NCI-H2029 treated with DMSO at 0.1 percent for 48 hours (cell line): ENCODE measurements around the gene DES.

Experiments
- DNase-seq: peaks from one replicate; lab custom pipeline; 2025; lab: John Stamatoyannopoulos, UW

Gene DES

DNA sequence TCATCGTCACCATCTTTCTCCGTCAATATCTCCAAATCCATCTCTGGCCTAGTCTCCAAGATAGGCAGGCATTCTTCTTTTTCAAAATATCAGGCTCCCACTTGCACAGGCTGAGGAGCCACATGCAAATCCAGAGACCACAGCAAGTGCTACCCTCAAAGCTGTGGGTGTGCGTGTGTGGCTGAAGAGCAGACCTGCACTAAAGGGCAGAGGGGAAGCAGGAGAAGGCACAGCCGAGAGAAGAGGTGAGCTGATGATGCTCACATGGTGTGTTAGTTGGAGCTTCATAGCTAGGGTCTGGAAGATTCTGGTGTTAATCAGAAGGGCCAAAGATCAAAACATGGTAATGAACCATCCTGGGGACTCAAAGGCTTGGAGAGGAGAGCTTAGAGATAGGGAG lies 20.3 kb downstream of the DES start:
- no peak for DNase-seq

DNA sequence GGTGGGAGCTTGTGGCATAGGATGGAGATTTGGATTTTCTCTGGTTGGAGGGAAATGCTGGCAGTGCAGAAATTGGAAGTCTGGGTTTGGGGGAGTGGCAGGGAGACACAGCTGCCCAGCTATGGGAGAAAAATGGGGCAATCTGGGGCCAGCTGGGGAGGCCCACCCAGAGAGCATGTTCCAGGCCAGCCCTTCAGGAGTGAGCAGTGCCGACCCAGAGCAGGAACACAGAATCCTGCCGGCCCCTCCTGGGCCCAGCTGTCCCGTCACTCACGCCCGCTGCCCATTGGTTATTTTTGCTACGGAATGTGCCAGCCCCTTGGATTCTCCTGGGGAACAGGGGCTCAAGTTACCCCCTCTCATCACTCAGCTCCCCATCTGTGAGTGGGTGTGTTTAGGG lies 21.3 kb downstream of the DES start:
- DNase-seq = no peak

DNA sequence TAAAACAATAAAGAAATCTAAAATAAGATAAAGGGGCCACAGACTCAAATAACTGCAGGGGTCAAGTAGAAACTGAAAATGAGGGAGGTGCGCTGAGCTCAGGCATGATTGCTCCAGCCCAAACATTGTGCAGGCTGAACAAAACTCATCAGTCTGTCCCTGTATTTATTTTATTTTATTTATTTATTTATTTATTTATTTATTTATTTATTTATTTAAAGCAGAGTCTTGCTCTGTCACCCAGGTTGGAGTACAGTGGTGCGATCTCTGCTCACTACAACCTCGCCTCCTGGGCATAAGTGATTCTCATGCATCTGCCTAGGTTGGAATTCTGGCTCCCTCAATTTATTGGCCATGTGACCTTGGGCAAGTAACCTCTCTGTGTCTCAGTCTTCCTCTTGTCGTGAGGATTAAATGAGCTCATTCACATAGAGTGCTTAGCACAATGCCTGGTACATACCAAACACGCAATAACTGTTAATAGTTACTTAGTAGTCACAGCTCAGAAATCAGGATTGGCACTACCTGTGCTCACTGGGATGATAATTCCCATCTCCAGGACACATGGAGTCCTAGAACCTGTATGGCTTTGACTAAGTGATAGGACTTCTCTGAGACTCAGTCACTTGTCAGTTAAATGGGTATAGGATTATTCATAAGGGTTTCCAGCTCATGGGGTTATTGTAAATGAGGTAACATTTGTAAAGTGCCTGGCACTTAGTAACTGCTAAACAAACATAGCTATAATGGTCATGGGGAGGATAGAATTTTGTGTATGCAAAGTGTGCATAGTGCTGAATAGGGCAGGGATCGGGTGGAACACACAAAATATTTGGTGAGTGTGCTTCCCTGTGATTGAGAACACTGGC lies 22.4 kb downstream of the DES start:
- DNase-seq = no peak

DNA sequence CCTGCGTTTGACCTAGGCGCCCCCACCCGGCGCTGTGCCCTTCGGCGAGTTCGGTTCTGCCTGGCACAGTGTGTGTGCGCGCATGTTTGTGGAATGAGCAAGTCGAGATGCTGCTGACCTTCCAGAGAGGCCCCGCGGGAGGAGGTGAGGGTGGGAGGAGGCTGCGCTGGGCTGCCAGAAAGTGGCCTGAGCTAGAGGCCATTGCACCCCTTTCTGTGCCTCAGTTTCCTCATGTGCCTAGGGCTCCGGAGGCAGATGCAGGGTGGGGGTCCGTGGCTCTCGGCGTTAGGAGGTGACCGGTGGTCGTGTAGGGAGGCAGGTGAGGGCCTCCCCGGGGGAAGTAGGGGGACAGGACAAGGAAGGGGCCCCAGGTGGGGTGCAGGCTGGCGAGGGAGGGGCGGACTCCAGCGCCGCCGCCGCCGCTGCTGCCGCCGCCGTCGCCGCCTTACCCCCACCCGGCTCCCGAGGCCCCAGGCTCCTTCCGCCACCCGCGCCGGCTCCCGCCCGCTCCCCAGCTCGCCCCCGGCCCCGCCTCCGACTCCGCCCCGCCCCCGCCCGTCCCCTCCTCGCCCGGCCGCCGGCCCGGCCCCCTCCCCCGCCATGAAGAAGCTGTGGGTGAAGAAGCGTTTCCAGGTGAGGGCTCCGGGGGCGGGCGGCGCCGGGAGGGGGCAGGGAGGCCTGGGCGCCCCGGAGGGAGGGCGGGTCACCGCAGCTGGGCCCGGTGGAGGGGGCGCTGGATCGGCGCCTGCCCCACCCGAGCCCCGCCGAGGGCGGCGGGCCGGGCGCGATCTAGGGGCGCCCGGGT lies 23.5 kb downstream of the DES start:
- DNase-seq = no peak

DNA sequence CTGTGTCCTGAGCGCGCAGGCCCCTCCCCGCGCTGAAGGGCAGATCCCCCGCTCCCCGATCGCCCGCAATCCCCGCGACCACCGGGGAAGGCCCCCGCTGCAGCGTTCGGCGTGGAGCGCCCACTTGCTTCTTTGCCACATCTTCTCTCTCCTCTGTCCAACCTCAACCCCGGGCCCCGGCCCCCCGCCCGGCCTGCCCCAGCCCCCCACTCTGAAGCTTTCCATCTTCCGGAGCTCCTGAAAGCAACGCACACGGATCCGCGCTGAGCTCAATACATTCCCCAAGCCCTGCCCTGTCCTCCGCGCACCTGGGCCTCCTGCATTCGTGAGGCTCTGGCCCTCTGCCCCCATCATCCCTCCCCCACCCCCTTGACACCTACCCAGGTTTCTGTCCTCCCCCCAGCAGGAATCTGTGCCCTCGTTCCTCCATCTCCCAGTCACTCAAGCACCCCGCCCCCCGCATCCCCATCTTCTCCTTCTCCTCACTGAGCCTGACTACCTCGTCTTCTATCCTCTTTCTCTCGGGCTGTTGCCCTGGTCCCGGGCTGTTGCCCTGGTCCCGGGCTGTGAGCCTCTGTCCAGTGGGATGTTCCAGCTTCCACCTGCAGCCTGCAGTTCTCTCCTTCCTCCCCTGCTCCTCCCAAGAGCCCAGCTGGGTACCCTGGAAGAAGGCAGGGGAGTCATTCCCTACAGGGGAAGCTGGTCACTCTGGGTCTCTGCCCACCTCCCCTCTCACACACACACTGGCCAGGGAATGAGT lies 24.3 kb downstream of the DES start:
- no peak for DNase-seq

DNA sequence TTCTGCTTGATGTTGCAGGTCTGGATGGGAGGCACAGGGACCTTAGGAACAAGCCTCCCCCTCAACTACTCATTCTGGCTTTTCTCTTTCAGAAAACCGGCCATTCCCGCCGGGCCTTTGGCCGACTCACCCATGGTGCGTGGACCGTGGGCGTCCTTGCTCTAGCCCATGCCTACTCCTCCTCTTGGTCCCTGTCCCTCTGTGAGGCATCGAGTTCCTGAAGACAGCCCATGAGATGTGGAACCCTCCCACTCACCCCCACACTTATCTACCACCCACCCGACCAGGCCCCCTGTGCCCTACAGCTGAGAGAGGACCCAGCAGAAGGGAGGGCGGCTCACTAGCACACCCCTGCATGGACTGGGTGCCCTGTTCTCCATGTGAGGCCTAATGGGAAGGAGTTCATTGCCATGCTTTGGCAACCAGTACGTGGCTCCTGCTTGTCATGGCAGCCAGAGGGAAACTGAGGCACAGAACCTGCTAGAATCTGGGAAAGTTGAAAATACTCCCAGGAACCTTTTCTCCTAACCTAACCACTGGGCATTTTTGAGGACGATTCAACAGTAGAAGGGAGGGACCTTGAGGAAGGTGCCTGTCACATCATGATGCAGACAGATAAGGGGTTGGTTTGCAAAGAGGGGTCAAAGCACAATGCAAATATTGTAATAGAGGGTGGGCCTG lies 25.0 kb downstream of the DES start:
- no peak for DNase-seq

DNA sequence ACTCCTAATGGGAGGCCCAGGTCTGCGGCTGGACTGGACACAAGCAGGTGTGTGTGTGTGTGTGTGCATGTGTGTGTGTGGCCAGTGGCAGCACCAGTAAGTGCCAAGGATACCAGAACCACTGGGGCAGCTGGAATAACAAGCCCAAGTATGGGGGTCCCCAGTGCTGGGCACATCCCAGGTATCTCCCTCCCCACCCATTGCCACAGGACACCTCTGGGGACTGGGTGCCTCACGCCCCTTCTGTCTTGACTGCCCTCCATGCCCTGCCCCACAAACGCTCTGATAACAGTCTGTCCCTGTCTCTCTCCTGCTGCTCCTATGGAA lies 25.5 kb downstream of the DES start:
- DNase-seq = no peak

DNA sequence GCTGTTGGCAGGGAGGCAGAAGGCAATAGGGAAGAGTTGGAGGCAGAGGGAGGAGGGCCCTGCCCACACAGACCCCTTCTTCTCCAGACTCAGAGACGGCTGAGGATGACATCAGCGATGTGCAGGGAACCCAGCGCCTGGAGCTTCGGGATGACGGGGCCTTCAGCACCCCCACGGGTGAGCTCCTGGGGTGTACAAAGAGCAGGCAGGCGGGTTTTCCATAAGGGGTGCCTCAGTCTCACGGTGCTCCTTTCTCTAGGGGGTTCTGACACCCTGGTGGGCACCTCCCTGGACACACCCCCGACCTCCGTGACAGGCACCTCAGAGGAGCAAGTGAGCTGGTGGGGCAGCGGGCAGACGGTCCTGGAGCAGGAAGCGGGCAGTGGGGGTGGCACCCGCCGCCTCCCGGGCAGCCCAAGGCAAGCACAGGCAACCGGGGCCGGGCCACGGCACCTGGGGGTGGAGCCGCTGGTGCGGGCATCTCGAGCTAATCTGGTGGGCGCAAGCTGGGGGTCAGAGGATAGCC lies 26.5 kb downstream of the DES start:
- DNase-seq = no peak

DNA sequence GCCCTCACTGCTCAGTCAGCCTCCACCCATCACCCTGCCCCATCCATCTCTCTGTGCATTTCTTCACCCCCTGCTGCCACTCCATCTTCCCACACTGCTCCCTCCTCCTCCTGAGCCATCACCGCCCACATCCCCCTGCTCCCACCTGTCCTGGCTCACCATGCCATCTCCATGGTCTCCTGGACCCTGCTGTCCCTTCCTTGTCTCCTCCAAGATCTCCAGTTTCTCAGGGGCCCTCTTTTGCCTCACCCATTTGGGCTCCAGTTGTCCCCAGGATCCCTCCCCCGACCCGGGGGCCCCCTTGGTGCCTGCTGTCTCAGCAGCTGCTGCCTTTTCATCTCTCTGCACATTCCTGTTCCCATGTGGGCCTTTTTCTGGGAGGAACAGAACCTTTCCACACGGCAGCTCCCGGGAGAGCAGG lies 27.1 kb downstream of the DES start:
- no peak for DNase-seq

DNA sequence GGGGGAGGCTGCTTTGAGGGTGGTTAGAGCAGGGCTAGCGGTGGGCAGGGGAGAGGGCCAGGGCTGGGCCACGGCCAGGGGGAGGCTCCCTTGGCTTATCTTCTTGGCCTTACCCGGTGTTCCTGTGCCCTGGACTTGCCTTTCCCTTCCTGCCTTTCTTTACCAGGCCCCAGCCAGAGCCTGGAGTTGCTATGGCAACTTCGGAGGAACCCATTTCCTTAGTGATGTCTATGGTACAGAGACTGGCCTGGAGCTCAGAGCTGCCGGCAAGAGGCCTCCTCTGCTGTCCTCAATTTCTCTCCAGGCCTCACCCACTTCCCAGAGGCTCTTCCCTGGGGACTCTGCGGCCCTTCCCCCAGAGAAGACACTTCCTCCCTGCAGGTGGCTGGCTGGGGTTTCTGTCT lies 27.9 kb downstream of the DES start:
- no peak for DNase-seq

DNA sequence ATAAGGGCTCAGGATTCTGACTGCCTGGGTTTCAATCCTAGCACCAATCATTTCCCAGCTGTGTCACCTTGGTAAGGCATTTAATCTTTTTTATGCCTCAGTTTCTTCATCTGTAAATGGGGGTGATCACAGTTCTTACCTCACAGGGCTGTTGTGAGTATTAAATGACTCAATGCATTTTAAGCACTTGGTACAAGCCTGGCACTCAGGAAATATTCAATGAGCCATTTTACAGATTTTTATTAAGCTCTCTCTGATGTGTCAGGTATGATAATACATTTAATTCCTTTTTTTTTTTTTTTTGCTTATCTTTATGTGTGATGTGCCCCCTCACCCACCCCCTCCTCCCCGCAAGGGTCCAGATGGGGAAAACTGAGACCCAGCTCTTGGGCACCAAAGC lies 28.5 kb downstream of the DES start:
- DNase-seq = no peak

DNA sequence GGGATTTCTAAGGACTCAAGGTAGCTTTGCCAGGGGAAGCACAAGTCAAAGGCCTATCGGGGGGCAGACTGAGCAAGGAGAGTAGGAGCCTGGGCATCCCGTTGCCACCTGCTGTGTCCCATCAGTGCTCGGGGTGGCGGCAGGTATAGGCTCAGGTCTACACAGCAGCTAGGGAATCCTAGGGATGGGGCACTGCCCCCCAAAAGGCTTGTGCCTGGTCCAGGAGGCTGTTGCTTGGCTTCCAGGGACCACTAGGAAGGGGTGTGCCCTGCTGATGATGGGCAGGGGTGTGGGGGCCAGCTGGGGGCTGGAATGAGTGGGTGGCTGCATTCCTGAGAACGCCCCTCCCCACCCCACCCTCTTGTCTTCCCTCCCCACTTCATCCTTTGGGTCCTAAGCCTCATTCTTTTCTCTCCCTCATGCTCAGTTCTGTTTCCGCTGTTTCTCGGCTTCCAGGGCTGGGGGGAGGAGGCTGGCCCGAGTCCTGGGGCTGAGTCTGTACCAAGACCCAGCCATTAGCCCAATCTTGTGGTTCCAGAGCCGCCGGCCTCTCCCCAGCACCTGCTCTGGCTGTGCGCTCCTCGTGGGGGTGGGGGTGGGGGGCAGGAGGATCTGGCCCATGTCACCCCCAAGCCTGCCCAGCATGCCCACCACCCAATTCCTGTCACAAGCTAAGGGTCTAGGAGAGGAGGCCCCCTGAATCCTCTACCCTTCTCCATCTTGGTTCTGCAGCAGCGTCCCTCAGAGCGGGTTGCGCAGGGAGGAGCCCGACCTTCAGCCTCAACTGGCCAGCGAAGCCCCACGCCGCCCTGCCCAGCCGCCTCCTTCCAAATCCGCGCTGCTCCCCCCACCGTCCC lies 29.3 kb downstream of the DES start:
- DNase-seq = no peak

DNA sequence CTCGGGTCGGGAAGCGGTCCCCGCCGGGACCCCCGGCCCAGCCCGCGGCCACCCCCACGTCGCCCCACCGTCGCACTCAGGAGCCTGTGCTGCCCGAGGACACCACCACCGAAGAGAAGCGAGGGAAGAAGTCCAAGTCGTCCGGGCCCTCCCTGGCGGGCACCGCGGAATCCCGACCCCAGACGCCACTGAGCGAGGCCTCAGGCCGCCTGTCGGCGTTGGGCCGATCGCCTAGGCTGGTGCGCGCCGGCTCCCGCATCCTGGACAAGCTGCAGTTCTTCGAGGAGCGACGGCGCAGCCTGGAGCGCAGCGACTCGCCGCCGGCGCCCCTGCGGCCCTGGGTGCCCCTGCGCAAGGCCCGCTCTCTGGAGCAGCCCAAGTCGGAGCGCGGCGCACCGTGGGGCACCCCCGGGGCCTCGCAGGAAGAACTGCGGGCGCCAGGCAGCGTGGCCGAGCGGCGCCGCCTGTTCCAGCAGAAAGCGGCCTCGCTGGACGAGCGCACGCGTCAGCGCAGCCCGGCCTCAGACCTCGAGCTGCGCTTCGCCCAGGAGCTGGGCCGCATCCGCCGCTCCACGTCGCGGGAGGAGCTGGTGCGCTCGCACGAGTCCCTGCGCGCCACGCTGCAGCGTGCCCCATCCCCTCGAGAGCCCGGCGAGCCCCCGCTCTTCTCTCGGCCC lies 30.1 kb downstream of the DES start:
- DNase-seq = no peak

DNA sequence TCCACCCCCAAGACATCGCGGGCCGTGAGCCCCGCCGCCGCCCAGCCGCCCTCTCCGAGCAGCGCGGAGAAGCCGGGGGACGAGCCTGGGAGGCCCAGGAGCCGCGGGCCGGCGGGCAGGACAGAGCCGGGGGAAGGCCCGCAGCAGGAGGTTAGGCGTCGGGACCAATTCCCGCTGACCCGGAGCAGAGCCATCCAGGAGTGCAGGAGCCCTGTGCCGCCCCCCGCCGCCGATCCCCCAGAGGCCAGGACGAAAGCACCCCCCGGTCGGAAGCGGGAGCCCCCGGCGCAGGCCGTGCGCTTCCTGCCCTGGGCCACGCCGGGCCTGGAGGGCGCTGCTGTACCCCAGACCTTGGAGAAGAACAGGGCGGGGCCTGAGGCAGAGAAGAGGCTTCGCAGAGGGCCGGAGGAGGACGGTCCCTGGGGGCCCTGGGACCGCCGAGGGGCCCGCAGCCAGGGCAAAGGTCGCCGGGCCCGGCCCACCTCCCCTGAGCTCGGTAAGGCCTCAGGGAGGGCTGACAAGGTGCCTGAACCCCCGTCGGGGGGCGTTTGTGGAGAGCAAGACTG lies 30.7 kb downstream of the DES start:
- DNase-seq = no peak

DNA sequence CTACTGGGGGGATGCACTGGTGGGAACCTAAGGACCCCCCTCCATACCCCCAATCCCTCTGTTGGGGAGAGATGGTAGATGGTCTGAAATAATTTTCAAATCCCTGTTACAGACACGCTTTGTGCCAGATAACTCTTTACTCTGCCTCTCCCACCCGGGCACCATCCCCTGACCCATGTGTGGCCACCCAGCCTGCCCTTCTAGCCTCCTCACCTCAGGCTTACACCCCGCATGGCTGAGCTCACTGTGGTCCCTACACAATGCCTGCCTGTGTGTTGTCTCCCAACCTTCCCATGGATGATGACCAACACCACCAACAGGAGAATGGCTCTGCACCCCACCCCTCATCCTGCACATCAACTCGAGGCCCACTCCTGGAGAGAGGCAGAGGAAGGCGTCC lies 31.4 kb downstream of the DES start:
- no peak for DNase-seq

DNA sequence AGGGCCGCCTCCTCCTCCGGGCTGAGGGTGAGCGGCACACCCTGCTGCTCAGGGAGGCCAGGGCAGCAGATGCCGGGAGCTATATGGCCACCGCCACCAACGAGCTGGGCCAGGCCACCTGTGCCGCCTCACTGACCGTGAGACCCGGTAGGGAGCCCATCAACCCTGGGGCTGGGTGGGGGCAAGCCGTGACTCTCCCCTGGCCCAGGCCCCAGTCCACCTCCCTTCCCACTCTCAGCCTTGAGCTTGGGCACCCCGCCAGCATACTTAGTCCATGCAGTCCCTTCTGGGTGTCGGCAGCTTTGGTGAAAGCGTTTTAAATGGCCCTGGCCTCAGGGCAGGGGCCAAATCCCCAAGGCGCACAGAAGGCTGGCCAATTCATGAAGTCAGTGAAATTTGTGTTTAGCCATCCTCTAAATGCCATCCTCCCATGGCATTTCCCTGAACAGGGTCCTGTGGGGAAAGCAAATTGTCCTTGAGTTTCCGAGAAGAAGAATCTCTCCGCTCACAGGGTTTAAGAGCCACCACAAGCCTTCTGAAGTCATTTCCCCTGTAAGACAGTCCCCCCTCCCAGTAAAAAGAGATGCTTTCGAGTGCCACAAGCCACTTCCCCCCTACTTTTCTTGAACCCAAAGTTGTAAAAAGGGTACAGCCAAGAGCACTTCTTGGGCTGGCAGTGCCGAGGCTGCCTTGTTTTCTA lies 33.6 kb downstream of the DES start:
- no peak for DNase-seq

DNA sequence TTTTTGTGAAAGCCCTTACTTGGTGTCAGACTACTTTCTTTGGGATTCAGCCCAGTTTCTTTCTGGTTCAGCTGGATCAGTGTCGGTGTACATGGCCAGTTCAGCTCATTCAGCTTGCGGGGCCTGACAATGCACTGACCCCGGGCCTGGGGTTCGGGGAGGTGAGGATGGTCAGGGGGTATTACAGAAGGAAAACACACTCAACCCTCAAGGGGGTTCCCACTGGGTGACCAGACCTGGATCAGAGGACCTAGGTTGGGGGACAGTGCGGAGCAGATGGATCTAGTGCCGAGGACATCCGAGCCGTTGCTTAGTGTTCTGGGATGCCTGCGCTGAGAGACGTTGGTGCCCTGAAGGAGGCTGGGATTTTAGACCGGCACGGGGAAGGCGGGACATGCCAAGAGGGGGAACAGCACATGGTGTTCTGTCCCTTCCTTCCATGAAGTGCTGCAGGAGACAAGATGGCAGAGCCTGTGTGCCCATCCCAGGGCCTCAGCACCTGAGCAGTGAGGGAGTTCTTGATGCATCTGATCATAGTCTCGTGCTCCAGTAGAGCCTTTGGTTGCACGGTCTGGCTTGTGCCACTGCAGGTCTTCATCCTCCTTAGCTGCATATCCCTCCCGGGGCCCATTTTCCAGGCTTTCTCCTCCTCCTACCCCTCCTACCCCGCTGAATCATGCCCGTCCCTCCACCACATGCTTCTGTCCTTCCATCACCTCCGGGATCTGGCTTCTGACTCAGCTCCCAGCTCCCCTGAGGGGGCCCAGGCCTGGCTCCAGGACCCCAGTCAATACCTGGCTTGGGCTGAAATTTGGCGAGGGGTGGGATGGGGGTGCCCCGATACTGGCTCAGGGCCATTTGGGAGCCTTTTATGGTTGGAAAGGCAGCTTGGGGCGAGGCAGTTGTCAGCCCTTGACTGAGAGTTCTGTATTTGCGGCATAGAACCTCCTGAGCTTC lies 34.5 kb downstream of the DES start:
- DNase-seq = no peak
